Upper lobe of right lung (tissue), 1 donor: ENCODE results near the gene FHOD1. TPM values are rescaled to one million over a fixed set of nuclear protein-coding genes. Genes with fewer than 3 reads are reported as not detected.

Source experiments
- ATAC-seq: fragments of 200-7000 bp; cut with Tn5 transposase; one replicate; pipeline ENCODE4 v1.9.1; 2020; ENCODE audit warnings: mild to moderate bottlenecking, moderate library complexity
- DNase-seq: peaks from one replicate; pipeline ENCODE4 v3.0.0-alpha.2; 2020
- H3K27ac ChIP-seq: fragments of 200-600 bp; one replicate; pipeline ENCODE4 v1.8.0; 2022
- H3K27me3 ChIP-seq: fragments of 200-600 bp; one replicate; pipeline ENCODE4 v1.8.0; 2022; ENCODE audit warnings: mild to moderate bottlenecking
- H3K36me3 ChIP-seq: fragments of 200-600 bp; one replicate; pipeline ENCODE4 v1.8.0; 2022
- H3K4me1 ChIP-seq: fragments of 200-600 bp; one replicate; pipeline ENCODE4 v1.8.0; 2022
- H3K4me3 ChIP-seq: fragments of 200-600 bp; one replicate; pipeline ENCODE4 v1.8.0; 2022; ENCODE audit warnings: mild to moderate bottlenecking
- H3K9me3 ChIP-seq: fragments of 200-600 bp; one replicate; pipeline ENCODE4 v1.8.0; 2022
- intact Hi-C: fragments of 100-400 bp; cut with DNase I; formaldehyde crosslinking; loops from one replicate; pipeline ENCODE4 v1.11.0; 2022
- microRNA-seq: library from miRNA; unstranded; fragments of <30 nt; microRNA quantifications from one replicate; pipeline ENCODE4 v1.2.0, GENCODE V29; 2020; ENCODE audit warnings: borderline microRNAs expressed
- total RNA-seq: library from RNA; stranded (reverse); fragmentation: NEBNext Ultra II Directional; extraction: Animal tissue kit (Norgen Biotek cat#: 25700); gene quantifications from one replicate; pipeline ENCODE4 v1.2.1, GENCODE V29; 2021
- TF ChIP-seq, protein P1 (sequence below): fragments of 200-600 bp; IDR thresholded peaks from one replicate; pipeline ENCODE4 v1.8.0; 2022; ENCODE audit warnings: antibody characterized with exemption
- donor health status: DM: no; HTN: yes; CAD: no; lungs with severe emphysema.

The FHOD1 gene
- total RNA-seq, 1 donor from 2014 or later = 94.9 TPM

DNA sequence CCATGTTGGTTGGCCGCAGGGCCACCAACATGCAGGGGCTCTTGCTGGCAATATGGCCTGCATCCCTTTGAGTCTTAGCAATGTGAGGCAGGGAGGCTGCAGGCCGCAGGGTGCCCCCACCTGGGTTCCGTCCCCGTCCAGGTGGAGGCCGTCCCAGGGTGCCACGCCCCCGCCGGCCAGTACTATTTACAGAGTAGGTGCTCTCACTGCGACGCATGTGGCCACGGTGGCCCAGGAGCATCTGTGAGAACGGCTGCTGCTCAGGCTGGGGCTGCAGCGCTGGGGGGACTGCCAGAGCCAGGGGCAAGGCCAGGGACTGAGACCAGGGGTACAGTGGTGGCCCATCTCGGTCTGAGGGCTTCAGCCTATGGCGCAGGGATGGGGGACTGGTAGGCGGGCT lies 67.1 kb downstream of the FHOD1 start:
- H3K9me3 ChIP-seq = no peaks in the 10 kb centered on the region
- intact Hi-C loops = no loop called here
- TF ChIP-seq, protein P1, sequence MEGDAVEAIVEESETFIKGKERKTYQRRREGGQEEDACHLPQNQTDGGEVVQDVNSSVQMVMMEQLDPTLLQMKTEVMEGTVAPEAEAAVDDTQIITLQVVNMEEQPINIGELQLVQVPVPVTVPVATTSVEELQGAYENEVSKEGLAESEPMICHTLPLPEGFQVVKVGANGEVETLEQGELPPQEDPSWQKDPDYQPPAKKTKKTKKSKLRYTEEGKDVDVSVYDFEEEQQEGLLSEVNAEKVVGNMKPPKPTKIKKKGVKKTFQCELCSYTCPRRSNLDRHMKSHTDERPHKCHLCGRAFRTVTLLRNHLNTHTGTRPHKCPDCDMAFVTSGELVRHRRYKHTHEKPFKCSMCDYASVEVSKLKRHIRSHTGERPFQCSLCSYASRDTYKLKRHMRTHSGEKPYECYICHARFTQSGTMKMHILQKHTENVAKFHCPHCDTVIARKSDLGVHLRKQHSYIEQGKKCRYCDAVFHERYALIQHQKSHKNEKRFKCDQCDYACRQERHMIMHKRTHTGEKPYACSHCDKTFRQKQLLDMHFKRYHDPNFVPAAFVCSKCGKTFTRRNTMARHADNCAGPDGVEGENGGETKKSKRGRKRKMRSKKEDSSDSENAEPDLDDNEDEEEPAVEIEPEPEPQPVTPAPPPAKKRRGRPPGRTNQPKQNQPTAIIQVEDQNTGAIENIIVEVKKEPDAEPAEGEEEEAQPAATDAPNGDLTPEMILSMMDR = no peak
- DNase-seq (no peak), ATAC-seq (no peak)
- no peak overlapping the region for H3K27ac ChIP-seq
- H3K27me3 ChIP-seq = no peaks in the 10 kb centered on the region
- no peaks in the 10 kb centered on the region for H3K36me3 ChIP-seq
- H3K4me3 ChIP-seq = no peak overlapping the region
- peaks cover 34% of the 10 kb centered on the region for H3K4me1 ChIP-seq

DNA sequence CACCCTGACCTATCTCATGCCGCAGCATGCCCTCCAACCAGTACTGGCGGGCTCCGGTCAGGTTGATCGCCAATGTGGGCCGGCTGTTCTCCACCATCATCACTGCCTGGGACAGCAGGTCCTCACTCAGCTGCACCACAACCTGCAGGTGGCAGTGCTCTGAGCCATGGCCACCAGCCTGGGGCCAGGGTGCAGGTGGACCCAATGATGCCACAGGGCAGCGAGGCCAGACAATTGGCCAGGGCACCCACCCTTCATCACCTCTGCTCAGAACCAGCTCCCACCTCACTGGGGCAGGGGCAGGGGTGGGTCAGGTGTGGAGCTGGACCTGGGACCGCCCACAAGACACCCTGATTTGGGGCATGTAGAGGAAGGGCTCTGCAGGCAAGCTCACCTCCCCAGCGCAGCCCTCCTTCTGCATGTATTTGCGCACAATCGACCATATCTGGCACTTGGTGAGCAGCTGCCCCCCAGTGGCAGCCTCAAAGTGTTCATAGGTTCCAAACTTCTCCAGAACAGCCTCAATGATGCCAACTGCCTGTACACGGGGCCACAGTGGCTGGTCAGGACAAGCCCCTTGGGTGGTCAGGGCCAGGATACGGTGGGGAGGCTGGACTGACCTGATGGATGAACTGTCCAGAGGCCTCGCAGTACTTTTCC lies 67.7 kb downstream of the FHOD1 start:
- ATAC-seq = no peak
- no peak overlapping the region for H3K27ac ChIP-seq
- intact Hi-C loops = no loop called here

More for the DNA sequence above, 67.7 kb downstream of the FHOD1 start:
- H3K9me3 ChIP-seq = no peaks in the 10 kb centered on the region
- no peaks in the 10 kb centered on the region for H3K36me3 ChIP-seq
- H3K4me3 ChIP-seq = no peak overlapping the region
- peaks cover 34% of the 10 kb centered on the region for H3K4me1 ChIP-seq
- H3K27me3 ChIP-seq = no peaks in the 10 kb centered on the region
- TF ChIP-seq, protein P1 = no peak
- DNase-seq = no peak

Small RNA genes within 50 kb of the gene (microRNA-seq; reads per million reads assigned to microRNA genes)
- gene MIR328 = 71.2 reads per million, percentile 62 among the genes with 10 or more reads in this experiment

Other genes with a start within 250 kb of the FHOD1 start
- gene CBFB, start 218.3 kb downstream of the FHOD1 start, total RNA-seq = 63.0 TPM
- 16.4 TPM for gene PHAF1, start 137.5 kb downstream of the FHOD1 start, total RNA-seq
- 19.3 TPM for gene B3GNT9, start 96.5 kb downstream of the FHOD1 start, total RNA-seq
- 24.1 TPM for gene TRADD, start 87.6 kb downstream of the FHOD1 start, total RNA-seq
- 34.1 TPM for gene FBXL8, start 87.5 kb downstream of the FHOD1 start, total RNA-seq
- 87.8 TPM for gene HSF4, start 82.7 kb downstream of the FHOD1 start, total RNA-seq
- gene NOL3, start 76.9 kb downstream of the FHOD1 start, total RNA-seq = 59.7 TPM
- 28.4 TPM for gene MATCAP1, start 63.5 kb downstream of the FHOD1 start, total RNA-seq
- 17.1 TPM for gene EXOC3L1, start 57.3 kb downstream of the FHOD1 start, total RNA-seq
- 68.2 TPM for gene E2F4, start 55.3 kb downstream of the FHOD1 start, total RNA-seq
- gene ELMO3, start 48.4 kb downstream of the FHOD1 start, total RNA-seq = 17.5 TPM
- gene TMEM208, start 20.4 kb downstream of the FHOD1 start, total RNA-seq = 39.3 TPM
- gene SLC9A5, start 1.5 kb upstream of the FHOD1 start, total RNA-seq = 2.4 TPM
- 16.2 TPM for gene PLEKHG4, start 32.1 kb upstream of the FHOD1 start, total RNA-seq
- gene KCTD19, start 79.3 kb upstream of the FHOD1 start, total RNA-seq = 1.4 TPM
- gene LRRC36, start 79.3 kb upstream of the FHOD1 start, total RNA-seq = 27.4 TPM
- 29.7 TPM for gene TPPP3, start 146.0 kb upstream of the FHOD1 start, total RNA-seq
- gene ZDHHC1, start 169.0 kb upstream of the FHOD1 start, total RNA-seq = 11.1 TPM
- 2.2 TPM for gene HSD11B2, start 183.6 kb upstream of the FHOD1 start, total RNA-seq
- 143 TPM for gene ATP6V0D1, start 233.7 kb upstream of the FHOD1 start, total RNA-seq
- gene AGRP, start 236.1 kb upstream of the FHOD1 start, total RNA-seq = 4.9 TPM